WTC11 (cell line): ENCODE measurements around the gene UBE2D2. TPM values are rescaled to one million over a fixed set of nuclear protein-coding genes. Genes with fewer than 3 reads are reported as not detected.
A peak's percentile ranks its signal among the peaks of the same experiment; 100 is the strongest.

Source experiments
- ATAC-seq: fragments of 200-7000 bp; cut with Tn5 transposase; 2 replicates; pipeline ENCODE4 v1.10.0; 2021; ENCODE audit warnings: mild to moderate bottlenecking, moderate library complexity
- CTCF ChIA-PET: fragments of 300-600 bp; sonication (Branson Sonifier 250); formaldehyde crosslinking; loops from one replicate; lab custom pipeline; 2021; ENCODE audit warnings: antibody characterized with exemption; lab: Charles Lee
- POLR2A ChIA-PET: fragments of 350-600 bp; sonication (Branson Sonifier 250); formaldehyde crosslinking; loops from one replicate; lab custom pipeline; 2021; ENCODE audit warnings: antibody characterized with exemption; lab: Charles Lee
- DNase-seq: peaks from one replicate; pipeline ENCODE4 v3.0.0; 2021; ENCODE audit warnings: low spot score
- H3K27ac Mint-ChIP-seq: 2 replicates; pipeline ENCODE4 v1.8.0; 2021; ENCODE audit warnings: mixed read lengths
- H3K27me3 Mint-ChIP-seq: 2 replicates; pipeline ENCODE4 v1.8.0; 2021; ENCODE audit warnings: low read depth, mild to moderate bottlenecking, moderate library complexity, mixed read lengths
- H3K36me3 Mint-ChIP-seq: 2 replicates; pipeline ENCODE4 v1.8.0; 2021; ENCODE audit warnings: mixed read lengths
- H3K4me1 Mint-ChIP-seq: 2 replicates; pipeline ENCODE4 v1.8.0; 2022; ENCODE audit warnings: mixed read lengths
- H3K4me3 Mint-ChIP-seq: 2 replicates; pipeline ENCODE4 v1.8.0; 2021; ENCODE audit warnings: mild to moderate bottlenecking, moderate library complexity, mixed read lengths
- H3K9me3 Mint-ChIP-seq: 2 replicates; pipeline ENCODE4 v1.8.0; 2021; ENCODE audit warnings: mixed read lengths
- AFF4 ChIP-seq: sonication (generic); formaldehyde crosslinking; IDR thresholded peaks from 2 replicates; pipeline ENCODE4 v1.8.1; 2023; ENCODE audit warnings: mild to moderate bottlenecking, missing genetic modification reagents, borderline replicate concordance
- AR ChIP-seq: fragments of 250-450 bp; sonication (Bioruptor Pico); IDR thresholded peaks from 2 replicates; pipeline ENCODE4 v1.9.0; 2021; ENCODE audit warnings: mild to moderate bottlenecking
- ATF3 ChIP-seq: sonication (generic); formaldehyde crosslinking; conservative IDR thresholded peaks from 2 replicates; pipeline ENCODE4 v1.8.1; 2022; ENCODE audit warnings: mild to moderate bottlenecking, missing genetic modification reagents
- CTCF ChIP-seq: fragments of 200-600 bp; IDR thresholded peaks from 2 replicates; pipeline ENCODE4 v1.8.0; 2022; ENCODE audit warnings: antibody characterized with exemption
- ELF4 ChIP-seq: sonication (generic); formaldehyde crosslinking; IDR thresholded peaks from 2 replicates; pipeline ENCODE4 v1.8.1; 2022; ENCODE audit warnings: low read depth, mild to moderate bottlenecking, moderate library complexity, missing genetic modification reagents
- FOXK1 ChIP-seq: sonication (generic); formaldehyde crosslinking; IDR thresholded peaks from 2 replicates; pipeline ENCODE4 v1.8.0; 2022; ENCODE audit warnings: mild to moderate bottlenecking, moderate library complexity, missing genetic modification reagents
- HMGA2 ChIP-seq: fragments of 250-450 bp; sonication (Bioruptor Pico); IDR thresholded peaks from 2 replicates; pipeline ENCODE4 v1.4.0; 2021; ENCODE audit warnings: mild to moderate bottlenecking, moderate library complexity
- HMGXB4 ChIP-seq: sonication (generic); formaldehyde crosslinking; IDR thresholded peaks from 2 replicates; pipeline ENCODE4 v1.8.1; 2023; ENCODE audit warnings: mild to moderate bottlenecking, moderate library complexity, missing genetic modification reagents
- JUN ChIP-seq: sonication (generic); formaldehyde crosslinking; IDR thresholded peaks from 2 replicates; pipeline ENCODE4 v1.8.0; 2023; ENCODE audit warnings: mild to moderate bottlenecking, missing genetic modification reagents
- KAT7 ChIP-seq: sonication (generic); formaldehyde crosslinking; IDR thresholded peaks from 2 replicates; pipeline ENCODE4 v1.8.1; 2023; ENCODE audit warnings: missing genetic modification reagents, mild to moderate bottlenecking, borderline replicate concordance
- OVOL2 ChIP-seq: fragments of 250-450 bp; sonication (Bioruptor Pico); IDR thresholded peaks from 2 replicates; pipeline ENCODE4 v1.9.0; 2021; ENCODE audit warnings: mild to moderate bottlenecking, borderline replicate concordance
- TCF7 ChIP-seq: sonication (generic); formaldehyde crosslinking; IDR thresholded peaks from 2 replicates; pipeline ENCODE4 v1.8.0; 2022; ENCODE audit warnings: mild to moderate bottlenecking, low read depth, missing genetic modification reagents, moderate library complexity
- TEAD1 ChIP-seq: sonication (generic); formaldehyde crosslinking; IDR thresholded peaks from 2 replicates; pipeline ENCODE4 v1.8.0; 2022; ENCODE audit warnings: mild to moderate bottlenecking, missing genetic modification reagents
- ZNF121 ChIP-seq: sonication (generic); formaldehyde crosslinking; IDR thresholded peaks from 2 replicates; pipeline ENCODE4 v1.8.0; 2023; ENCODE audit warnings: missing genetic modification reagents
- ZNF219 ChIP-seq: sonication (generic); formaldehyde crosslinking; IDR thresholded peaks from 2 replicates; pipeline ENCODE4 v1.8.0; 2023; ENCODE audit warnings: missing genetic modification reagents, mild to moderate bottlenecking, borderline replicate concordance
- ZNF263 ChIP-seq: sonication (generic); formaldehyde crosslinking; IDR thresholded peaks from 2 replicates; pipeline ENCODE4 v1.8.1; 2022; ENCODE audit warnings: low read depth, mild to moderate bottlenecking, moderate library complexity, missing genetic modification reagents
- ZNF423 ChIP-seq: fragments of 250-450 bp; sonication (Bioruptor Pico); IDR thresholded peaks from 2 replicates; pipeline ENCODE4 v2.1.2; 2022; ENCODE audit warnings: mild to moderate bottlenecking, moderate library complexity
- ZSCAN18 ChIP-seq: fragments of 250-450 bp; sonication (Bioruptor Pico); IDR thresholded peaks from 2 replicates; pipeline ENCODE4 v2.1.2; 2022; ENCODE audit warnings: mild to moderate bottlenecking, moderate library complexity
- total RNA-seq: library from RNA; stranded (reverse); gene quantifications from 3 replicates; pipeline ENCODE4 v1.2.3, GENCODE V29; 2021

The UBE2D2 gene
- total RNA-seq, 1 experiment from 2014 or later = 183 TPM

- POLR2A ChIA-PET = interaction anchor here (0.8 kb wide), 1 partner anchor 36 kb away, joined by 3 read pairs; no protein-coding TSS in a partner anchor
- Mint-ChIP-seq H3K4me1 (peaks cover 54% of the 10 kb centered on the region), H3K36me3 (peaks cover 5% of the 10 kb centered on the region), H3K27ac (peak overlapping the region; percentile 80), H3K27me3 (no peaks in the 10 kb centered on the region), H3K9me3 (no peaks in the 10 kb centered on the region), H3K4me3 (no peak overlapping the region)
- ATAC-seq (no peak), DNase-seq (no peak)
- TF ChIP-seq ZNF423 (no peak), ZNF219 (CRISPR knock-in tag) (no peak), KAT7 (CRISPR knock-in tag) (no peak), CTCF (no peak), ATF3 (CRISPR knock-in tag) (no peak), FOXK1 (no peak), JUN (CRISPR knock-in tag) (no peak), TCF7 (no peak), OVOL2 (CRISPR knock-in tag) (no peak), ZSCAN18 (no peak), HMGA2 (CRISPR knock-in tag) (no peak), AFF4 (no peak), HMGXB4 (CRISPR knock-in tag) (no peak), ZNF121 (CRISPR knock-in tag) (no peak), TEAD1 (CRISPR knock-in tag) (no peak), ELF4 (CRISPR knock-in tag) (no peak)
- CTCF ChIA-PET = interaction anchor here (0.6 to 2.4 kb wide), 2 partner anchors 17 to 90 kb away, joined by 3 to 10 read pairs; no protein-coding TSS in a partner anchor
These were observed 114.1 kb downstream of the UBE2D2 start for GRCh38 chr5:139675213-139675612.

- Mint-ChIP-seq H3K27me3 (no peaks in the 10 kb centered on the region), H3K4me3 (no peak overlapping the region), H3K4me1 (peaks cover 48% of the 10 kb centered on the region), H3K9me3 (no peaks in the 10 kb centered on the region), H3K36me3 (peaks cover 7% of the 10 kb centered on the region), H3K27ac (no peak overlapping the region)
- TF ChIP-seq ZNF263 (CRISPR knock-in tag) (peak; percentile 76), AR (no peak)
- DNase-seq = no peak
- CTCF ChIA-PET = interaction anchor here (2.4 kb wide), 1 partner anchor 90 kb away, joined by 10 read pairs; no protein-coding TSS in a partner anchor
- no peak for ATAC-seq
- POLR2A ChIA-PET = no interaction called here
These were observed 114.7 kb downstream of the UBE2D2 start for GRCh38 chr5:139675825-139676224.
